ENCODE data around the gene PTPRJ.

The PTPRJ gene

GRCh38 chr11:48037709-48038468, 57.5 kb downstream of the PTPRJ start:
- DNase-seq = no peak

GRCh38 chr11:48040830-48041444, 60.6 kb downstream of the PTPRJ start:
- DNase-seq = no peak

- peak in 14 of 56 donors; percentile 19 to 72 (median 36) for DNase-seq
These were observed 61.7 kb downstream of the PTPRJ start for GRCh38 chr11:48041877-48042695.

- no peak for DNase-seq
These were observed 63.0 kb downstream of the PTPRJ start for GRCh38 chr11:48043111-48043990.

- DNase-seq = no peak
These were observed 63.7 kb downstream of the PTPRJ start for GRCh38 chr11:48043991-48044512.

GRCh38 chr11:48044577-48044976, 64.2 kb downstream of the PTPRJ start:
- peak in 14 of 56 donors; percentile 17 to 63 (median 30) for DNase-seq

GRCh38 chr11:48045536-48045935, 65.2 kb downstream of the PTPRJ start:
- no peak for DNase-seq

GRCh38 chr11:48047616-48048015, 67.3 kb downstream of the PTPRJ start:
- peak in 3 of 56 donors; percentile 20 to 29 (median 26) for DNase-seq

GRCh38 chr11:48049036-48049435, 68.7 kb downstream of the PTPRJ start:
- peak in 3 of 56 donors; percentile 37 to 53 (median 37) for DNase-seq

- DNase-seq = no peak
These were observed 69.9 kb downstream of the PTPRJ start for GRCh38 chr11:48050304-48050703.

- no peak for DNase-seq
These were observed 71.0 kb downstream of the PTPRJ start for GRCh38 chr11:48051217-48051830.

- no peak for DNase-seq
These were observed 72.1 kb downstream of the PTPRJ start for GRCh38 chr11:48052183-48053044.

GRCh38 chr11:48054994-48055291, 74.6 kb downstream of the PTPRJ start:
- no peak for DNase-seq

GRCh38 chr11:48055292-48056132, 75.2 kb downstream of the PTPRJ start:
- DNase-seq = no peak

GRCh38 chr11:48056325-48057183, 76.2 kb downstream of the PTPRJ start:
- DNase-seq = no peak

GRCh38 chr11:48058064-48058463, 77.7 kb downstream of the PTPRJ start:
- DNase-seq = no peak

GRCh38 chr11:48058788-48059187, 78.4 kb downstream of the PTPRJ start:
- peak in 4 of 56 donors; percentile 38 to 49 (median 44) for DNase-seq

GRCh38 chr11:48062649-48063048, 82.3 kb downstream of the PTPRJ start:
- no peak for DNase-seq

All from amygdala (tissue), 56 donors.